Adrenal gland (tissue), 5 donors: Measurements from ENCODE around the gene PBLD.

Experiments
- POLR2A ChIP-seq, 2 donors: fragments of 450-650 bp; IDR thresholded peaks; one replicate each; pipeline ENCODE4 v1.6.1; 2017; ENCODE audit warnings: antibody characterized with exemption in 2 of 2, mild to moderate bottlenecking in 2 of 2, moderate library complexity in 1 of 2
- TF ChIP-seq, protein P1 (sequence below), 6 experiments: fragments of 450-650 bp in 4 of 6; fragments of 200-600 bp in 2 of 6; sonication (generic) in 1 of 6; IDR thresholded peaks; 1 replicate in 5 of 6; 2 replicates in 1 of 6; pipeline versions ENCODE4 v1.5.1 to v1.8.0; 2016 to 2021; ENCODE audit warnings: antibody characterized with exemption in 6 of 6, mild to moderate bottlenecking in 2 of 6, moderate library complexity in 1 of 6
- donor health status: DM: no; HTN: no; CAD: no.

DNA sequence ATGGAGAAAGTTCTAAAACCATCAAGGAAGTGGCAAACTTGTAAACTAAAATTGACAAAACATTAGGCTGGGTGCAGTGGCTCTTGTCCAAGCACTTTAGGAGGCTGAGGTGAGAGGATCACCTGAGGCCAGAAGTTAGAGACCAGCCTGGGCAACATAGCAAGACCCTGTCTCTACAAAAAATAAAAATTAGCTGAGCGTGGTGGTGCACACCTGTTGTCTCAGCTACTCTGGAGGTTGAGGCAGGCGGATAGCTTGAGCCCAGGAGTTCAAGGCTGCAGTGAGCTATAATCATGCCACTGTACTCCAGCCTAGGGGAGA, 30.3 kb downstream of the PBLD start:
- TF ChIP-seq, protein P1, sequence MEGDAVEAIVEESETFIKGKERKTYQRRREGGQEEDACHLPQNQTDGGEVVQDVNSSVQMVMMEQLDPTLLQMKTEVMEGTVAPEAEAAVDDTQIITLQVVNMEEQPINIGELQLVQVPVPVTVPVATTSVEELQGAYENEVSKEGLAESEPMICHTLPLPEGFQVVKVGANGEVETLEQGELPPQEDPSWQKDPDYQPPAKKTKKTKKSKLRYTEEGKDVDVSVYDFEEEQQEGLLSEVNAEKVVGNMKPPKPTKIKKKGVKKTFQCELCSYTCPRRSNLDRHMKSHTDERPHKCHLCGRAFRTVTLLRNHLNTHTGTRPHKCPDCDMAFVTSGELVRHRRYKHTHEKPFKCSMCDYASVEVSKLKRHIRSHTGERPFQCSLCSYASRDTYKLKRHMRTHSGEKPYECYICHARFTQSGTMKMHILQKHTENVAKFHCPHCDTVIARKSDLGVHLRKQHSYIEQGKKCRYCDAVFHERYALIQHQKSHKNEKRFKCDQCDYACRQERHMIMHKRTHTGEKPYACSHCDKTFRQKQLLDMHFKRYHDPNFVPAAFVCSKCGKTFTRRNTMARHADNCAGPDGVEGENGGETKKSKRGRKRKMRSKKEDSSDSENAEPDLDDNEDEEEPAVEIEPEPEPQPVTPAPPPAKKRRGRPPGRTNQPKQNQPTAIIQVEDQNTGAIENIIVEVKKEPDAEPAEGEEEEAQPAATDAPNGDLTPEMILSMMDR (IDR thresholded peaks at IDR 0.05): no peak
- TF ChIP-seq POLR2A (IDR thresholded peaks at IDR 0.05): no peak
